ENCODE measurements around the gene GAB2.

Gene GAB2

DNA sequence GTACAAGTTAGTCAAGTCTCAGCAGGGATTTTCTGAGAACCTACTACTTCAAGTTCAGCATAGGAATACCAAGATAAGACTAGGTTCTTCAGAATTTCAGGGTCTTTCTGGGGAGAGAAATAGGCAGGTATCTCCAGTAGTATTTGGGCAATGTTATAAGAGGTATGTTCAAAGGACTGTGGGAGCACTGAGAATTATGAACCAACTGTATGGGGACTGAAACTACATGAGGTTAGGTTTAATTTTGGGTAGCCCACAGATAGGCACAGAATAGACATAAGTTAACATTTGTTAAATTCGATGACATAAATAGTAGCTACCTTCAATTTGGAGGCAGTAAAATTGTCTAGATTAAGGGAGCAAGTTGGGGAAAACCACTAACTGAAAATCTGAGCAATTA, 9.2 kb upstream of the GAB2 start:
- DNase-seq, result no peak

DNA sequence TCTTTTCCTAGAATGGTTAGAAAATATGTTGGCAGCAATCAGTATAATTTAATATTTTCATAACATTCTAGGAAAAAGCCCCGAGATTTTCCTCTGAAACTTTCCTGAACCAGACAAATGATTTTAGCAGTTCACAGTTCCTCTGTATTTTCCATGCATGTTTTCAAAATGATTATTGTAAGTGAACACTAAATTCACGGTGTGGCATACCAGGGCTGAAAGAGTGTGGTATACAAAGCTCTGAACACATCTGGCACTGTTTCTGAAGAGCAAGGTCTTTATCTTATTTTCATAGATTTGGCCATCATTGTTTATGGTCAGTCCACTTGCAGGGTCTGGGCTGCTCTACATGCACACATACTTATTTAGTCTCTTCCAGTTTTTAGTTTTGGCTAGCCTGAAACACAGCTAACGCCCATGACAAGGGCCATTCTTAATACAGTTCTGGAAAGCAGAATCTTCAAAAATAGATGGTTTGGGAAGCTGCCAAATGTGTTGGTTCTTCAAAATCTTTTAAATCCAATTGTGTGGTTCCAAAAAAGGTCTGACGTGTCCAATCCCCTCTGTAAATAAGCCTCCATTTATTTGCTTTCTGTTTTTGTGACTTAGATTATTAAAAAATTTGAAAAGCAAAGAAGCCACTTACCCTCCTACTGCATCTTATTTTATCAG, 7.9 kb upstream of the GAB2 start:
- no peak for DNase-seq

GRCh38 chr11:78424334-78425270, 7.0 kb upstream of the GAB2 start:
- no peak for DNase-seq

GRCh38 chr11:78423241-78423640, 5.6 kb upstream of the GAB2 start:
- DNase-seq, result no peak

DNA sequence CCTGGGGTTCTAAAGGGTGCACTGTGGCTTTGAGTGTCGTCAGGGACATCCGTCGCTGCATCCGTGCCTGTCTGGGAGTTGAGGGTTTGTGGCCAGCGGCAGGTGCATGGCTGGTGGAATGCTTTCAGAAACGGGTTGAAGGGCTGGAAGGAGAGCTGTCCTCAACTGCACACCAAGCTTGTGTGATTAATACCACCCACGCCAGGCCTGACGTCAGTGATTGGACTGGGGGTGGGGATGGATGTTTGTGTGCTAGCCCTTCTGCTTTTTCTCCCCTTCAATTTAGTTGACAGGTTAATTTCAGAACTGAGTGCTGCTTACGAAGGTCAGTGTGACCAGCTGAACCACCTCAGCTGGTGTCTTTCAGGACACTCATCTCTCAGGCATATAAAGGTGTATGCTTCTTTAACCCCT, 3.2 kb upstream of the GAB2 start:
- peak; percentile 46 for DNase-seq

- peak; percentile 51 for DNase-seq
Measured at GRCh38 chr11:78420255-78420764, 2.7 kb upstream of the GAB2 start.

- no peak for DNase-seq
Measured at GRCh38 chr11:78419327-78419726, 1.7 kb upstream of the GAB2 start.

GRCh38 chr11:78418584-78419211, 1.1 kb upstream of the GAB2 start:
- DNase-seq, result no peak

DNA sequence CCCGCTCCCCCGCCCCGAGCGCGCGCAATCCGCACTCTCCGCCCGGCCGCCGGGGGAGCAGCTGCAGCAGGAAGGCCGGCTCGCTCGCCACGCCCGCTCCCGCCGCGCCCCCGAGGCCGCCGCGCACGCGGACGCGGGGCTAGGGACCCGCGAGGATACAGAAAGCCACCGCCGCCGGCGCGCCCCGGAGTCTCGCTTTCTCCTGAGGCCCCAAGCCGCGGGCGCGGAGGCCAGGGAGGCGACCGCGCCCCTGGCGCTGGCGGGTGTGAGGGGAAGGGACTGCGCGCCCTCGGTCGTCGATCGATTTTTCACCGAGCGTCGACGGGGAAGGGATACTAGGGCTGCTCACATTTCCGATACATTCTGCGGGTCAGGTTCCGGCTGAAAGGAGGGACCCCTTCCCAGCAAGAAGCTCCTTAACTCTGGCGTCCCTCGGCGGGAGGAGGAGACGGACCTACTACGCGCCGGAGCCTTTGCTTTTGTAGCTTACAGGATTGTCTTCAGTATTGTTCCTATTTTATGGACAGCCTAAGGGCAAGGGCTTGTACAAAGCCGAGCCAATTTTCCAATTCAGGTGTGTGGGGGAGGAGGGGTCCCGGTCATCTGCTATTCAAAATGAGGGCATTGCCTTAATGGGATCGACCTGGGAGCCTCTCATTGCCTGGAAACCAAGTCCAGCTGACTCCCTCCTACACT, 416 bp upstream of the GAB2 start:
- peak; percentile 76 for DNase-seq

DNA sequence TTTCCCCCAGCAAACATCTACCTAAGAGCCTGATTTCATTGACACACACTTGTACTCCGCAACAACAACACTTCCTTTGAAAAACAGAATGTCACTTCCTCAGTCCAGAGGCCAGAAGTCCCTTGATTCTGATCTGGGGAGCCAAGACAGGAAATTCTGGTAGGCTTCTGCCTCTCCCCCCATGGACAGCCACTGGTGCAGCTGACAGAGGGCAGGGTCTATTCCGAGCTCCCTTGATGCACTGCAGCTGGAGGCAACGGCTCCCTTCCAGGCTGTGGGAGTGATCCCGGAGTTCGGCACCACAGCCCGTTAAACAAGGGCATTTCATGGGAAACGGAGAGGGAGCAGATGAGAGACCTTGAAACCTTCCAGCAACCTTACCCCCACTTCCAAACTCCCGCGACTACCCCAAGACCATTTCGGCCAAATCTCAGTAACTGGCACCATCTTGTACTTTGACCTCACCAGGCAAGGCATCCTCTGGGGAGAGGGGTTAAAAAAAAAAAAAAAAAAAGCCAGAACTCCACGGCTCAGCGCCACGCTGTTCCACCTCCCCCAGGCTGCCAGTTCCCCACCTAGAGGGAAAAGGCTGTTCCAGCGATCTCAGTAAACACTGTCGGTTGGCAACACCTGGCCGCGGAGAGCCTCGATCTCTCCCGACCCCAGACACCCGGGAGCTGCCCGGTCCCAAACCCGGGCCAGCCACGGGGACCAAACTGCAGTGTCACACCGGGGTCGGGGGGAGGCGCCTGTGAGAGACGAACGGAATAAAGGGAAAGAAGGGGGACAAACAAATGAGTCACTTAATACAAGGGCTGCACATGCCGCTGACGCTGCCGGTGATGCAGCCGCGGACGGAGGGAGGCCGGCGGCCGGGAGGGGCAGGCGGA, 1.1 kb downstream of the GAB2 start:
- peak; percentile 75 for DNase-seq

DNA sequence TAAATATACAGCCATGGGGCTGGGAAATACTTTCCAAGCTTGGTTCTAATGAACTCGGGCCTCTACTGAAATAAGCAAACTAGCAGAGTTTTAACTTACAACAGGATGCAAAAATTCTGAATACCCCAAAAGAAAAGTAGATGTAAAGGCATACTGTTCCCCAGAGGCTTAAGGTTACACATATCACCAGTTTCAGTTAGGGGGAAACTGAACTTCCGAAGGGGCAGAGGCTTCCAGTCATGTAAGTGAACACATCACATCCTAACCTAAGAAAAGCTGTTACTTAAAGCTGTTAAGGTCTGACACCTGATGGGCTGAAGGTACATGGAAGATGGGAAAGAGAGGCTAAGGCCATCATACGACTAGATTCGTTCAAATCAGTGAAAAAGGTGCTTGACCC, 2.3 kb downstream of the GAB2 start:
- DNase-seq, result no peak

GRCh38 chr11:78414321-78415051, 3.1 kb downstream of the GAB2 start:
- DNase-seq, result no peak

DNA sequence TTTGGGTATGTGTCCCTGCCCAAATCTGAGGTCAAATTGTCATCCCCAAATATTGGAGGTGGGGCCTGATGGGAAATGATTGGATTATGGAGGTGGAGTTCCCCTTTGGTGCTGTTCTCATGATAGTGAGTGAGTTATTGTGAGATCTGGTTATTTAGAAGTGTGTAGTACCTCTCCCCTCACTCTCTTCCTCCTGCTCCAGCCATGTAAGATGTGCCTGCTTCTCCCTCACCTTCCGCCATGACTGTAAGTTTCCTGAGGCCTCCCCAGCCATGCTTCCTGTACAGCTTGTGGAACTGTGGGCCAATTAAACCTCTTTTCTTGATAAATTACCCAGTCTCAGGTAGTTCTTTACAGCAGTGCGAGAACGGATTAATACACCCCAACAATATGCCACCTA, 9.0 kb downstream of the GAB2 start:
- DNase-seq, result no peak

GRCh38 chr11:78406568-78407196, 10.9 kb downstream of the GAB2 start:
- no peak for DNase-seq

GRCh38 chr11:78405805-78406204, 11.8 kb downstream of the GAB2 start:
- no peak for DNase-seq

DNA sequence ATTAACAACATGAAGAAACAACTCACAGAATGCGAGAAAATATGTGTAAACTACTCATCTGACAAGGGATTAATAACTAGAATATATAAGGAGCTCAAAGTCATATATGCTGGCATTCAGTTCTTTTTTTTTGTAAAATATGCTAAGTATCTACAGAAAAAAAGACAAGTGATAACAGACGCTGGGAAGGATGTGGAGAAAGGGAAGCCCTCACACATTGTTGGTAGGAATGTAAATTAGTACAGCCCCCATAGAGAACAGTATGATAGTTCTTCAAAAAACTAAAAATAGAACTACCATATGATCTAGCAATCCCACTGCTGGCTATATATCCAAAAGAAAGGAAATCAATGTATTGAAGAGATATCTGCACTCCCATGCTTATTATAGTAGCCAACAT, 13.8 kb downstream of the GAB2 start:
- DNase-seq, result no peak

- DNase-seq, result no peak
Measured at GRCh38 chr11:78402847-78403246, 14.8 kb downstream of the GAB2 start.

- no peak for DNase-seq
Measured at GRCh38 chr11:78400702-78401101, 16.9 kb downstream of the GAB2 start.

DNA sequence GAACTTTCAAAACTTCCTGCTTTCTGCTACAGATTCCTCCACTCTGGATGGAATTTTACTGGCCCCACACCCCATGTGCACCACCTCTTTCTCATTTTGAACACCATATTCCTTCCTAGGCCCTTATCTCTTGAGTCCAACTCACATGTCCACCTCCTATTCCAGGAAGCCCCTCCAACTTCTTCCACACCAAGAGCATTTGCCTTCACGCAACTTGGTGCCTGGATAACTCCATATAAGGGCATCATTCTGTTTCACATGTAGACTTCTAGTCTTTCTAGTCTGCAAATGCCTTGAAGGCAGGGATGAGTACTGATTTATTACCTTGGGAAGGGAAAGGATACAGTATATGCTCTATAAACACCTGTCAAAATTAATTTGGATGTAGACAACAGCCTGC, 17.5 kb downstream of the GAB2 start:
- DNase-seq, result no peak

GRCh38 chr11:78399136-78399535, 18.5 kb downstream of the GAB2 start:
- no peak for DNase-seq

DNA sequence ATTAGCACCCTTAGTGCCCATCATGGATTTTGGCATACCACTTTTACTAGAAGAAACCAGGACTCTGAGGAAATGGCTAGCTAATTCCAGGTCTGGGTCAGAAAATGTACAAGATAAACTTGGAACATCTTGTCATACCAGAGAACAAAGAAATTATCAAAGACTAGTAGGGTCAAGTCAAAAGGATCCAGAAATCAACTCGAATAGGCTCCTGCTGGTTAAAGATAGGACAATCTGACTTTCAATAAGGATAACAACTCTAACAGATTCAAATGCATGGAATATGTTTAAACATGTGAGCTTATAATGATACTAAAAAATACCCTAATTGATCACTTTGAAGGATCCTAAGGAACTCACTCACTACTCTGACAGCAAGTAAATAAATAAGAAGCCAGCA, 18.9 kb downstream of the GAB2 start:
- DNase-seq, result no peak

Data from activated naive CD4-positive, alpha-beta T cell treated with anti-CD3 and anti-CD28 coated beads, Interleukin-2, amount 50 U/mL, for 16 hours (primary cell).